ENCODE data around the gene KRT7.

Gene KRT7

GRCh38 chr12:52230364-52231281 is 2.4 kb upstream of the KRT7 start:
- no peak overlapping the region for H3K27ac ChIP-seq (ENCODE audit: low read length)
- no peaks in the 10 kb centered on the region for H3K36me3 ChIP-seq (ENCODE audit: control insufficient read depth, insufficient read depth, low read length)
- peaks cover 7% of the 10 kb centered on the region for H3K4me1 ChIP-seq (ENCODE audit: control insufficient read depth, insufficient read depth, low read length)

GRCh38 chr12:52231305-52232202 is 1.5 kb upstream of the KRT7 start:
- peaks cover 12% of the 10 kb centered on the region; the same call in 1 of the 2 replicates for H3K27me3 ChIP-seq (ENCODE audit: control insufficient read depth, insufficient read depth, low read length)
- H3K36me3 ChIP-seq (ENCODE audit: control insufficient read depth, insufficient read depth, low read length), result no peaks in the 10 kb centered on the region
- no peak overlapping the region for H3K4me3 ChIP-seq (ENCODE audit: low read length)
- peaks cover 7% of the 10 kb centered on the region for H3K4me1 ChIP-seq (ENCODE audit: control insufficient read depth, insufficient read depth, low read length)
- H3K9me3 ChIP-seq (ENCODE audit: control insufficient read depth, insufficient read depth, low read length), result no peaks in the 10 kb centered on the region
- no peak overlapping the region for H3K27ac ChIP-seq (ENCODE audit: low read length)
- WGBS (ENCODE audit: insufficient coverage, insufficient read length), result no CpG with 5 or more reads among the region's 16 CpGs
- no peak for DNase-seq (ENCODE audit: low read depth, low spot score)

More at GRCh38 chr12:52230364-52231281, 2.4 kb upstream of the KRT7 start:
- Histone ChIP-seq H3K9me3 (ENCODE audit: control insufficient read depth, insufficient read depth, low read length) (no peaks in the 10 kb centered on the region), H3K27me3 (ENCODE audit: control insufficient read depth, insufficient read depth, low read length) (peaks cover 12% of the 10 kb centered on the region; the same call in 1 of the 2 replicates), H3K4me3 (ENCODE audit: low read length) (no peak overlapping the region)
- no CpG with 5 or more reads among the region's 8 CpGs for WGBS (ENCODE audit: insufficient coverage, insufficient read length)
- no peak for DNase-seq (ENCODE audit: low read depth, low spot score)

GRCh38 chr12:52232203-52232673 is 805 bp upstream of the KRT7 start:
- Histone ChIP-seq H3K27ac (ENCODE audit: low read length) (no peak overlapping the region), H3K36me3 (ENCODE audit: control insufficient read depth, insufficient read depth, low read length) (no peaks in the 10 kb centered on the region), H3K4me3 (ENCODE audit: low read length) (no peak overlapping the region), H3K4me1 (ENCODE audit: control insufficient read depth, insufficient read depth, low read length) (peaks cover 7% of the 10 kb centered on the region), H3K27me3 (ENCODE audit: control insufficient read depth, insufficient read depth, low read length) (peaks cover 12% of the 10 kb centered on the region; the same call in 1 of the 2 replicates), H3K9me3 (ENCODE audit: control insufficient read depth, insufficient read depth, low read length) (no peaks in the 10 kb centered on the region)
- WGBS (ENCODE audit: insufficient coverage, insufficient read length), result no CpG with 5 or more reads among the region's 12 CpGs
- no peak for DNase-seq (ENCODE audit: low read depth, low spot score)

- Histone ChIP-seq H3K4me1 (ENCODE audit: control insufficient read depth, insufficient read depth, low read length) (peaks cover 12% of the 10 kb centered on the region), H3K4me3 (ENCODE audit: low read length) (peak overlapping the region; percentile 27; the same call in 1 of the 2 replicates)
- no CpG with 5 or more reads among the region's 40 CpGs for WGBS (ENCODE audit: insufficient coverage, insufficient read length)
These were observed 592 bp downstream of the KRT7 start for GRCh38 chr12:52233462-52234207.

GRCh38 chr12:52234223-52234810 is 1.3 kb downstream of the KRT7 start:
- Histone ChIP-seq H3K36me3 (ENCODE audit: control insufficient read depth, insufficient read depth, low read length) (no peaks in the 10 kb centered on the region), H3K4me1 (ENCODE audit: control insufficient read depth, insufficient read depth, low read length) (peaks cover 12% of the 10 kb centered on the region), H3K27me3 (ENCODE audit: control insufficient read depth, insufficient read depth, low read length) (peaks cover 12% of the 10 kb centered on the region; the same call in 1 of the 2 replicates), H3K9me3 (ENCODE audit: control insufficient read depth, insufficient read depth, low read length) (no peaks in the 10 kb centered on the region), H3K4me3 (ENCODE audit: low read length) (no peak overlapping the region), H3K27ac (ENCODE audit: low read length) (no peak overlapping the region)
- WGBS (ENCODE audit: insufficient coverage, insufficient read length), result no CpG with 5 or more reads among the region's 10 CpGs
- no peak for DNase-seq (ENCODE audit: low read depth, low spot score)

More at GRCh38 chr12:52233462-52234207, 592 bp downstream of the KRT7 start:
- Histone ChIP-seq H3K27ac (ENCODE audit: low read length) (no peak overlapping the region), H3K27me3 (ENCODE audit: control insufficient read depth, insufficient read depth, low read length) (peaks cover 12% of the 10 kb centered on the region; the same call in 1 of the 2 replicates), H3K9me3 (ENCODE audit: control insufficient read depth, insufficient read depth, low read length) (no peaks in the 10 kb centered on the region), H3K36me3 (ENCODE audit: control insufficient read depth, insufficient read depth, low read length) (no peaks in the 10 kb centered on the region)
- DNase-seq (ENCODE audit: low read depth, low spot score), result no peak

GRCh38 chr12:52235001-52235764 is 2.1 kb downstream of the KRT7 start:
- Histone ChIP-seq H3K4me3 (ENCODE audit: low read length) (no peak overlapping the region), H3K4me1 (ENCODE audit: control insufficient read depth, insufficient read depth, low read length) (peaks cover 12% of the 10 kb centered on the region), H3K27me3 (ENCODE audit: control insufficient read depth, insufficient read depth, low read length) (peaks cover 12% of the 10 kb centered on the region; the same call in 1 of the 2 replicates), H3K9me3 (ENCODE audit: control insufficient read depth, insufficient read depth, low read length) (no peaks in the 10 kb centered on the region), H3K36me3 (ENCODE audit: control insufficient read depth, insufficient read depth, low read length) (no peaks in the 10 kb centered on the region), H3K27ac (ENCODE audit: low read length) (no peak overlapping the region)
- no CpG with 5 or more reads among the region's 15 CpGs for WGBS (ENCODE audit: insufficient coverage, insufficient read length)
- no peak for DNase-seq (ENCODE audit: low read depth, low spot score)

GRCh38 chr12:52235822-52236361 is 2.8 kb downstream of the KRT7 start:
- no peaks in the 10 kb centered on the region for H3K9me3 ChIP-seq (ENCODE audit: control insufficient read depth, insufficient read depth, low read length)
- H3K36me3 ChIP-seq (ENCODE audit: control insufficient read depth, insufficient read depth, low read length), result no peaks in the 10 kb centered on the region
- DNase-seq (ENCODE audit: low read depth, low spot score), result no peak
- no peak overlapping the region for H3K4me3 ChIP-seq (ENCODE audit: low read length)
- peaks cover 12% of the 10 kb centered on the region for H3K4me1 ChIP-seq (ENCODE audit: control insufficient read depth, insufficient read depth, low read length)
- H3K27me3 ChIP-seq (ENCODE audit: control insufficient read depth, insufficient read depth, low read length), result peaks cover 12% of the 10 kb centered on the region; the same call in 1 of the 2 replicates
- WGBS (ENCODE audit: insufficient coverage, insufficient read length), result no CpG with 5 or more reads among the region's 4 CpGs
- no peak overlapping the region for H3K27ac ChIP-seq (ENCODE audit: low read length)

- peaks cover 9% of the 10 kb centered on the region for H3K4me1 ChIP-seq (ENCODE audit: control insufficient read depth, insufficient read depth, low read length)
- no peaks in the 10 kb centered on the region for H3K36me3 ChIP-seq (ENCODE audit: control insufficient read depth, insufficient read depth, low read length)
- H3K4me3 ChIP-seq (ENCODE audit: low read length), result no peak overlapping the region
- WGBS (ENCODE audit: insufficient coverage, insufficient read length), result no CpG with 5 or more reads among the region's 3 CpGs
- no peak for DNase-seq (ENCODE audit: low read depth, low spot score)
- H3K27ac ChIP-seq (ENCODE audit: low read length), result no peak overlapping the region
- H3K9me3 ChIP-seq (ENCODE audit: control insufficient read depth, insufficient read depth, low read length), result no peaks in the 10 kb centered on the region
- peaks cover 11% of the 10 kb centered on the region; the same call in 1 of the 2 replicates for H3K27me3 ChIP-seq (ENCODE audit: control insufficient read depth, insufficient read depth, low read length)
These were observed 3.5 kb downstream of the KRT7 start for GRCh38 chr12:52236386-52237050.
